ENCODE results near the gene LHX6. TPM values are rescaled to one million over a fixed set of nuclear protein-coding genes. Genes with fewer than 3 reads are reported as not detected.

Gene LHX6
- total and polyA plus RNA-seq, 2 of the 13 experiments (the other 11 are each of a cell fraction or from before 2014, with no cell fraction given), result 1.1 to 1.3 TPM

DNA sequence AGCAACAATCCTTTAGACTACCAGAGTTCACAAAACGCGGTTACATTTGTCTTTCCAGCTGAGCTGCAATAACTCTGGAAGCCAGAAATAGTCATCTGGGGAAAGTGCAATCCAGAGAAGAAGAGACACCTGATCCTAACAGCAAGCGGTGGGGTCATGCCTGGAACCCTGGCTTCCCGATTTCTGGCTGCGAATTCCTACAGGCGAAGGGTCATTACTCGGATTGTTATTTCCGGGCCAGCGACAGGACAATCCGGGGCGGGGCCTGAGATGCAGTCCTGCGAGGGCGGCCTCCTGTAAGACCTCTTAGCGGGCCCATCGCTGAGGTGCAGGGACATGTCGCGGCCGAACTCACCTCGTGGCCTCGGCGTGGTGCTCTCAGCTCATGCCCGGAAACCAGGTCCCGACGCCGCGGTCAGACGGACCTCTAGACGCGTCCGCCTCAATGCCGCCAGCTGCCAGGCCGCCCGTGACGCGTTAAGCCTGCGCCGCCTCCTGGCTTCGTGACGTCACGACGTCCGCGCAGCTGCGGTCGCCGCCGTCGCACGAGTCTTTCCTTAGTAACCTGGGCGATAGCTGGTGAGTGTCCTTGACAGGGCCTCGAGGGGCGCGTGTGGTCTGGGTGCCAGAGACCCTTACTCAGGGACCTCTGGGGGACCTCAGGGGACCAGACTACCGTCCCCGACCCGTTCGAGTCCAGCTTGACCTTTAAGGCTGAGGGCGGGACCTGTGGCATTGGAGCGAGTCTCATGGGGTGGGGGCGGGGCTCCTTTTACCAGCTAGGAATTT lies 35.8 kb upstream of the LHX6 start, which contains the start of the genes MRRF and RBM18 (continued):
- peak; percentile 68 for TF ChIP-seq RARA (CRISPR knock-in tag; IDR thresholded peaks at IDR 0.05)
- TF ChIP-seq ZNF672 (CRISPR knock-in tag; IDR thresholded peaks at IDR 0.05), result no peak
- TF ChIP-seq ZNF816 (CRISPR knock-in tag; IDR thresholded peaks at IDR 0.05; ENCODE audit: borderline replicate concordance), result no peak
- TF ChIP-seq, protein P1, sequence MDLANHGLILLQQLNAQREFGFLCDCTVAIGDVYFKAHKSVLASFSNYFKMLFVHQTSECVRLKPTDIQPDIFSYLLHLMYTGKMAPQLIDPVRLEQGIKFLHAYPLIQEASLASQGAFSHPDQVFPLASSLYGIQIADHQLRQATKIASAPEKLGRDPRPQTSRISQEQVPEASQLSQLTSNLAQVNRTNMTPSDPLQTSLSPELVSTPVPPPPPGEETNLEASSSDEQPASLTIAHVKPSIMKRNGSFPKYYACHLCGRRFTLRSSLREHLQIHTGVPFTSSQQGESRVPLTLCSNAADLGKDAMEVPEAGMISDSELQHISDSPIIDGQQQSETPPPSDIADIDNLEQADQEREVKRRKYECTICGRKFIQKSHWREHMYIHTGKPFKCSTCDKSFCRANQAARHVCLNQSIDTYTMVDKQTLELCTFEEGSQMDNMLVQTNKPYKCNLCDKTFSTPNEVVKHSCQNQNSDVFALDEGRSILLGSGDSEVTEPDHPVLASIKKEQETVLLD (CRISPR knock-in tag; IDR thresholded peaks at IDR 0.05; ENCODE audit: low read depth), result 0 out of 2 replicates have a peak, but pooled peaks have one; percentile 21
- TF ChIP-seq POLR2AphosphoS5 (IDR thresholded peaks at IDR 0.05; ENCODE audit: low read depth, low read length), result peak; percentile 75
- TF ChIP-seq GLI4 (CRISPR knock-in tag; IDR thresholded peaks at IDR 0.05; ENCODE audit: borderline replicate concordance), result peak; percentile 98; the same call in 1 of the 2 replicates
- TF ChIP-seq MTF2 (CRISPR knock-in tag; IDR thresholded peaks at IDR 0.05; ENCODE audit: borderline replicate concordance), result peak; percentile 27; the same call in 1 of the 2 replicates
- TF ChIP-seq, protein P2, sequence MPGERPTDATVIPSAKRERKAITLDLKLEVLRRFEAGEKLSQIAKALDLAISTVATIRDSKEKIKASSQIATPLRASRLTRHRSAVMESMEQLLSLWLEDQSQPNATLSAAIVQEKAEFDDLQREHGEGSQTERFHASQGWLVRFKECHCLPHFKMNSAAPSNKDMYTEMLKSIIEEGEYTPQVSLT (CRISPR knock-in tag; IDR thresholded peaks at IDR 0.05; ENCODE audit: borderline replicate concordance, low read depth), result peak; percentile 56; the same call in 1 of the 2 replicates
- 0 out of 2 replicates have a peak, but pooled peaks have one; percentile 11 for TF ChIP-seq TP53 (CRISPR knock-in tag; conservative IDR thresholded peaks at IDR 0.05)
- TF ChIP-seq, protein P3, sequence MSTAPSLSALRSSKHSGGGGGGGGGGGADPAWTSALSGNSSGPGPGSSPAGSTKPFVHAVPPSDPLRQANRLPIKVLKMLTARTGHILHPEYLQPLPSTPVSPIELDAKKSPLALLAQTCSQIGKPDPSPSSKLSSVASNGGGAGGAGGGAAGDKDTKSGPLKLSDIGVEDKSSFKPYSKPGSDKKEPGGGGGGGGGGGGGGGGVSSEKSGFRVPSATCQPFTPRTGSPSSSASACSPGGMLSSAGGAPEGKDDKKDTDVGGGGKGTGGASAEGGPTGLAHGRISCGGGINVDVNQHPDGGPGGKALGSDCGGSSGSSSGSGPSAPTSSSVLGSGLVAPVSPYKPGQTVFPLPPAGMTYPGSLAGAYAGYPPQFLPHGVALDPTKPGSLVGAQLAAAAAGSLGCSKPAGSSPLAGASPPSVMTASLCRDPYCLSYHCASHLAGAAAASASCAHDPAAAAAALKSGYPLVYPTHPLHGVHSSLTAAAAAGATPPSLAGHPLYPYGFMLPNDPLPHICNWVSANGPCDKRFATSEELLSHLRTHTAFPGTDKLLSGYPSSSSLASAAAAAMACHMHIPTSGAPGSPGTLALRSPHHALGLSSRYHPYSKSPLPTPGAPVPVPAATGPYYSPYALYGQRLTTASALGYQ (CRISPR knock-in tag; IDR thresholded peaks at IDR 0.05), result 0 out of 2 replicates have a peak, but pooled peaks have one; percentile 52
- peak; percentile 62; the same call in 1 of the 2 replicates for TF ChIP-seq SIN3B (IDR thresholded peaks at IDR 0.05; ENCODE audit: low read length)
- TF ChIP-seq ZEB1 (IDR thresholded peaks at IDR 0.05; ENCODE audit: insufficient replicate concordance, low read depth), result no peak
- TF ChIP-seq MIXL1 (CRISPR knock-in tag; IDR thresholded peaks at IDR 0.05), result 0 out of 2 replicates have a peak, but pooled peaks have one; percentile 36
- peak; percentile 46; the same call in 1 of the 2 replicates for TF ChIP-seq STAT5B (CRISPR knock-in tag; IDR thresholded peaks at IDR 0.05)
- TF ChIP-seq JDP2 (CRISPR knock-in tag; IDR thresholded peaks at IDR 0.05; ENCODE audit: borderline replicate concordance), result no peak; the same call in 1 of the 2 replicates
- peak; percentile 48; the same call in 1 of the 2 replicates for TF ChIP-seq GABPA (IDR thresholded peaks at IDR 0.05; ENCODE audit: low read depth, low read length)
- peak; percentile 77 for TF ChIP-seq GABPA (CRISPR knock-in tag; IDR thresholded peaks at IDR 0.05; ENCODE audit: low read depth)
- TF ChIP-seq EEA1 (CRISPR knock-in tag; IDR thresholded peaks at IDR 0.05; ENCODE audit: borderline replicate concordance), result peak; percentile 99
- TF ChIP-seq, protein P4, sequence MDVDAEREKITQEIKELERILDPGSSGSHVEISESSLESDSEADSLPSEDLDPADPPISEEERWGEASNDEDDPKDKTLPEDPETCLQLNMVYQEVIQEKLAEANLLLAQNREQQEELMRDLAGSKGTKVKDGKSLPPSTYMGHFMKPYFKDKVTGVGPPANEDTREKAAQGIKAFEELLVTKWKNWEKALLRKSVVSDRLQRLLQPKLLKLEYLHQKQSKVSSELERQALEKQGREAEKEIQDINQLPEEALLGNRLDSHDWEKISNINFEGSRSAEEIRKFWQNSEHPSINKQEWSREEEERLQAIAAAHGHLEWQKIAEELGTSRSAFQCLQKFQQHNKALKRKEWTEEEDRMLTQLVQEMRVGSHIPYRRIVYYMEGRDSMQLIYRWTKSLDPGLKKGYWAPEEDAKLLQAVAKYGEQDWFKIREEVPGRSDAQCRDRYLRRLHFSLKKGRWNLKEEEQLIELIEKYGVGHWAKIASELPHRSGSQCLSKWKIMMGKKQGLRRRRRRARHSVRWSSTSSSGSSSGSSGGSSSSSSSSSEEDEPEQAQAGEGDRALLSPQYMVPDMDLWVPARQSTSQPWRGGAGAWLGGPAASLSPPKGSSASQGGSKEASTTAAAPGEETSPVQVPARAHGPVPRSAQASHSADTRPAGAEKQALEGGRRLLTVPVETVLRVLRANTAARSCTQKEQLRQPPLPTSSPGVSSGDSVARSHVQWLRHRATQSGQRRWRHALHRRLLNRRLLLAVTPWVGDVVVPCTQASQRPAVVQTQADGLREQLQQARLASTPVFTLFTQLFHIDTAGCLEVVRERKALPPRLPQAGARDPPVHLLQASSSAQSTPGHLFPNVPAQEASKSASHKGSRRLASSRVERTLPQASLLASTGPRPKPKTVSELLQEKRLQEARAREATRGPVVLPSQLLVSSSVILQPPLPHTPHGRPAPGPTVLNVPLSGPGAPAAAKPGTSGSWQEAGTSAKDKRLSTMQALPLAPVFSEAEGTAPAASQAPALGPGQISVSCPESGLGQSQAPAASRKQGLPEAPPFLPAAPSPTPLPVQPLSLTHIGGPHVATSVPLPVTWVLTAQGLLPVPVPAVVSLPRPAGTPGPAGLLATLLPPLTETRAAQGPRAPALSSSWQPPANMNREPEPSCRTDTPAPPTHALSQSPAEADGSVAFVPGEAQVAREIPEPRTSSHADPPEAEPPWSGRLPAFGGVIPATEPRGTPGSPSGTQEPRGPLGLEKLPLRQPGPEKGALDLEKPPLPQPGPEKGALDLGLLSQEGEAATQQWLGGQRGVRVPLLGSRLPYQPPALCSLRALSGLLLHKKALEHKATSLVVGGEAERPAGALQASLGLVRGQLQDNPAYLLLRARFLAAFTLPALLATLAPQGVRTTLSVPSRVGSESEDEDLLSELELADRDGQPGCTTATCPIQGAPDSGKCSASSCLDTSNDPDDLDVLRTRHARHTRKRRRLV (CRISPR knock-in tag; IDR thresholded peaks at IDR 0.05), result peak; percentile 90
- no peak for TF ChIP-seq ZNF775 (CRISPR knock-in tag; IDR thresholded peaks at IDR 0.05; ENCODE audit: borderline replicate concordance)

All from HepG2 (cell line).